C4-2B (cell line): ENCODE data around the gene SMARCB1.

ENCODE experiments used
- H3K27ac ChIP-seq: fragments of 450-650 bp; 2 replicates; pipeline ENCODE4 v1.5.1; 2017
- ZFX ChIP-seq: fragments of 450-650 bp; IDR thresholded peaks from 2 replicates; pipeline ENCODE4 v1.6.1; 2017
- TF ChIP-seq, protein P1 (sequence below): fragments of 450-650 bp; conservative IDR thresholded peaks from 2 replicates; pipeline ENCODE4 v1.5.1; 2017; ENCODE audit warnings: mild to moderate bottlenecking

Gene SMARCB1

GRCh38 chr22:23749841-23750301 is 36.9 kb upstream of the SMARCB1 start:
- H3K27ac ChIP-seq: no peak overlapping the region; the same call in 1 of the 2 replicates
- TF ChIP-seq, protein P1, sequence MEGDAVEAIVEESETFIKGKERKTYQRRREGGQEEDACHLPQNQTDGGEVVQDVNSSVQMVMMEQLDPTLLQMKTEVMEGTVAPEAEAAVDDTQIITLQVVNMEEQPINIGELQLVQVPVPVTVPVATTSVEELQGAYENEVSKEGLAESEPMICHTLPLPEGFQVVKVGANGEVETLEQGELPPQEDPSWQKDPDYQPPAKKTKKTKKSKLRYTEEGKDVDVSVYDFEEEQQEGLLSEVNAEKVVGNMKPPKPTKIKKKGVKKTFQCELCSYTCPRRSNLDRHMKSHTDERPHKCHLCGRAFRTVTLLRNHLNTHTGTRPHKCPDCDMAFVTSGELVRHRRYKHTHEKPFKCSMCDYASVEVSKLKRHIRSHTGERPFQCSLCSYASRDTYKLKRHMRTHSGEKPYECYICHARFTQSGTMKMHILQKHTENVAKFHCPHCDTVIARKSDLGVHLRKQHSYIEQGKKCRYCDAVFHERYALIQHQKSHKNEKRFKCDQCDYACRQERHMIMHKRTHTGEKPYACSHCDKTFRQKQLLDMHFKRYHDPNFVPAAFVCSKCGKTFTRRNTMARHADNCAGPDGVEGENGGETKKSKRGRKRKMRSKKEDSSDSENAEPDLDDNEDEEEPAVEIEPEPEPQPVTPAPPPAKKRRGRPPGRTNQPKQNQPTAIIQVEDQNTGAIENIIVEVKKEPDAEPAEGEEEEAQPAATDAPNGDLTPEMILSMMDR: no peak
- no peak for TF ChIP-seq ZFX

DNA sequence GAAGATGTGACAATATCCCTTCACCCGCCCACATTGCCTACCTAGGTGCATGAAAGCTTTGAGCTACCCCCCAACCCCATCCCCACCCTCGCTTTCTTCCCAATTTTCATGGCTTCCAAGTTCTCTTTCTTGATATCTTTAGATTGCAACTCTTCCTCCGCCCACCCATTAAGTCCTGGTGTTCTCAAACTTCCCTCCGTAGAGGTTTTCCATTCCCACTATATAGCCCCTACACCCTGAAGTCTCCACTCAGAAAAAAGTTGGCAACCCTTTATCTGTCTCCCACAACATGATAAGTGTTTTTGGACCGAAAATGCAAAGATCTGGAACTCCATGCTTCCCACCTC is 36.4 kb upstream of the SMARCB1 start:
- peak overlapping the region; percentile 89 for H3K27ac ChIP-seq
- TF ChIP-seq ZFX: no peak
- TF ChIP-seq, protein P1: no peak

DNA sequence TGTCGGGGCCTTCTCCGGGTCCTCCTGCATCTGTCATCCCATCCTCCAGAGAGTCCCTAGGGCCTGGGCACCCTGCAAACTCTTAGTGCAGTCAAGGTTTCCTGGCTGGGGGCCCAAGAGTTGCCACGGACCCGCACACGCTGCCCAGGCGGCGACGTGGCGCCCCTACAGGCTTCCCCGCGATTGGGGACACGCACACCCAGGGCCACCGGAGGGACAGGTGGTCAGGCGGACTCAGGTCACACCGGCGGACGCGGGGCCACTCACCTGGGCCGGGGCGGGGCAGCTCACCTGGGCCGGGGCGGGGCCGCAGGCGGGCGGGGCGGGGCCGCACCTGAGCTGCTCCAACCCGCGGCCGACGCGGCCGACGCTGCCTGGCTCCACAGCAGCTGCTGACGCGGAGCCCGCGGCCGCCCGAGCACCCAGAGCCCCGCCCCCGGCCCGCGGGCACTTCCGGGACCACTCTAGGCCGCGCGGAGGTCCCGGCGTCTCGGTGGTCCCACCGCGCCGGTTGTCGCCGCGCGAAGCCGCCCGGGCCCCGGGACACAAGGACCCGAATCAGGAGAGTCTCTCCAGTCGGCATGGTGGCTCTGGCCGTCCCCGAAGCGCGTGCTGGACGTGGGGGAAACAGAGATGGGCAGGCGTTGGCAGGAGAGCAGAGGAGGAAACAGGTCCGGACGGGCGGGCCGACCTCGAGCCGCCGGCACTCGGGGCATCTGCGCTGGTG is 35.9 kb upstream of the SMARCB1 start, which contains the start of gene ZNF70:
Gene ZNF70 (minus strand): TSS at position 399 of the 727 bp plus-strand sequence. CDS start 5,972 bp downstream, outside the sequence.
- peak within 1 kb of the TSS; percentile 89 for H3K27ac ChIP-seq
- TF ChIP-seq, protein P1: no peak
- TF ChIP-seq ZFX: peak; percentile 53; the same call in 1 of the 2 replicates

DNA sequence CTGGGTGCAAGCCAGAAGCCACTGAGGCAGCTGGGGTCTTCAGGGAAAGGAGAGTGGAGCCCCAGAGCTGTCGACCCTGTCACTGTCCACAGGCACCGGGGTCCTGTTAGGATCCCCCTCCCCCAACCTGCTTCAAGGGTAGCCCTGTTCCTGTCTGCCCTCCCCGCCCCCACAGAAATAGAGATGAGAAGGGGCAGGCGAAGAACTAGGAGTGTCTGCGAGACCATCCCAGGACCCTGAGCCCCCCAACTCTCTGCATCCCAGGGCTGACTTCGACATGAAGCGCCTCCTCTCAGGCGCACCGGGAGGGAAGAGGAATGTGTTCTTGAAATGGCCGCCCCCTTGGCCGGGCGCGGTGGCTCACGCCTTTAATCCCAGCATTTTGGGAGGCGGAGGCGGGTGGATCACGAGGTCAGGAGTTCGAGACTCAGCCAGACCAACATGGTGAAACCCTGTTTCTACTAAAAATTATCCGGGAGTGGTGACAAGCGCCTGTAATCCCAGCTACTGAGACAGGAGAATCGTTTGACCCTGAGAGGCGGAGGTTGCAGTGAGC is 35.2 kb upstream of the SMARCB1 start:
- H3K27ac ChIP-seq: peak overlapping the region; percentile 89
- TF ChIP-seq ZFX: no peak
- TF ChIP-seq, protein P1: no peak

- TF ChIP-seq, protein P1: no peak
- TF ChIP-seq ZFX: no peak
- H3K27ac ChIP-seq: no peak overlapping the region; the same call in 1 of the 2 replicates
These were observed 34.6 kb upstream of the SMARCB1 start for GRCh38 chr22:23752090-23752691.

- H3K27ac ChIP-seq: no peak overlapping the region
These were observed 34.0 kb upstream of the SMARCB1 start for GRCh38 chr22:23752750-23753149.

More at GRCh38 chr22:23752750-23753149, 34.0 kb upstream of the SMARCB1 start:
- TF ChIP-seq ZFX: no peak
- TF ChIP-seq, protein P1: no peak
